NCI-H1436 treated with DMSO at 0.1 percent for 48 hours (cell line): ENCODE results near the gene HFE.

Experiments
- DNase-seq: peaks from one replicate; lab custom pipeline; 2025; lab: John Stamatoyannopoulos, UW

The HFE gene

DNA sequence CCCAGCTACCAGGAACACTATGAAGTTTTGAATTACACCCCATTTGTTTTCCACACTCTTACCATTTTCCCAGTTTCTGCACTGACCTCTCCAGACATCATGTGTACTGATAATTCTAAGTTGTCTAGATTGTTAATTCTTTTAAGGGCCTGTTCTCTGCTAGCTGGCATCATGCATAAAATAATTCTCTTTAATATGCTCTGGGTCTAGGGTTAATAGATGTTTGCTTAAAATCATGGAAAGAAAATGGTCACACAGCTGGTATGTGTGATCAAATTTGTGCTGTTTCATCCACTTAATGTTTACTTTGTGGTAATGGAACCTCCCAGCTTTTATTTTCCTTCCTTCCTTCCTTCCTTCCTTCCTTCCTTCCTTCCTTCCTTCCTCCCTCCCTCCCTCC lies 49.1 kb downstream of the HFE start:
- DNase-seq: no peak

DNA sequence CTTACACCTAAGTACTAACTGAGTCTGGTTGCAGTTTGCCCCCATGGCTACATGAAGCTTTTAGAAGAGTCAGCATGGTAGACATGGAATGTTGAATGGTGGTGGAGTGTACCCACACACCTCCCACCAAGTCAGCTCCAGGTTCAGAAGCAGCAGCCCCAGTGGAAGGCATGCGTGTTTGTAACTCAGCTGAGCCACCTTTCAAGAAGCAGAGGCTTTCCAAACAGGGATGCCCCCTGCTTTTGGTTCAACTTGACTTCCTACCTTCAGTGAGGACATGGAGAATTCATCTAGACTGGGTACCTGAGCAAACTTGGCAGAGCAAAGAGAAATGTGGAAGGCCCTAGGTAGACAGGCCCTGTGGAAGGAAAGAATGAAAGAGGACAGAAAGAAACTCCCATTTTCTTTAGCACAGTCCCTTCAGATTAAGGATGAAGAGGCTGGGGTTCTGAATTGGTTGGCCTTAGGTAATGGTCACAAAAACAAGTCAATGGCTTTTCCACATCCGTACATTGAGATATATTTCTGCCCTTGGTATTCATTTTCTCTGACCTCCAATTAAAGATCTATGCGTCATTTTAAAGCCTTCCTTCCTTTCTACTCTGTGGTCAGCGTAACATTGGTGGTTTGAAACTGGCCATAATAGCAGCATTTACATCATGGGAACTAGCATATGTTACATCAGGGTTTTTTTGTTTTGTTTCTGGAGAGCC lies 53.2 kb downstream of the HFE start:
- DNase-seq: no peak

DNA sequence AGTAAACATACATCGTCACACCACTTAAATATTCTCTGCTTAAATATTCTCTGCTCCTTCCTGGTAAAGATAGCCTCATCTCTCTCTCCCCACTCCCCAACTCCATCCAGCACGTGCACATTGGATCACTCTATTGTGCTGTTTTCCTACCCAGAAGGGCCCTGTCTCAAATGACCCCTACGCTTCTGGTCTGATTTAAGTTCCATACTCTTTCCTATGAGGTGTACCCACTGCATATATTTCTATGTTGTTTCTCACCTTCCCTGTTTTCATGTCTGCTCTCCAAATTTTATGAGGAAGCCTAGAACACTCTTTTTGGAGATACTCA lies 53.7 kb downstream of the HFE start:
- DNase-seq: no peak

DNA sequence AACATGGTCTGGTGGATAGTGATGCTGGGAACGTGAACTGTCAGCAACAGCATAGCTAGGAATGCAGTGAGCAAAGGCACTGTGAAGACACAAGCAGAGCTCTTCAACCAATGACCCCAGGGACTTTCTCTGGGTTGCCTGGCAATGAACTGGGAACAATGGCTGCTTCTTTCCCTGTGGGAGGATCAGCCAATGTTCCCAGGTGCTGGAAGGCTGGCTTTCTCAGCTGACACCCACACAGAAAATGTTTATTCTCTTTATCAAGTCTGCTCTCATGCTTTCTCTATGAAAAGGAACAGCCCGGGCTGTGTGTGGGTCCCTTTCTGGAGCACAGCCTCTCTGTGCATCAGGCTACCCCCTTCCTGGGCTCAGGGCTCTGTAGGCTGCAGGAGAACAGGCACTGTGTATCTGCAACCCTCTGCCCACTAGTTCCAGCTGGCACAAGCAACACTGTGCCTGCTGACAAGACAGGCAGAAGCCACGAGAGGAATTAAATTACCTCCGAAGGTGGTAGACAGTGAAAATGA lies 54.2 kb downstream of the HFE start:
- DNase-seq: no peak

DNA sequence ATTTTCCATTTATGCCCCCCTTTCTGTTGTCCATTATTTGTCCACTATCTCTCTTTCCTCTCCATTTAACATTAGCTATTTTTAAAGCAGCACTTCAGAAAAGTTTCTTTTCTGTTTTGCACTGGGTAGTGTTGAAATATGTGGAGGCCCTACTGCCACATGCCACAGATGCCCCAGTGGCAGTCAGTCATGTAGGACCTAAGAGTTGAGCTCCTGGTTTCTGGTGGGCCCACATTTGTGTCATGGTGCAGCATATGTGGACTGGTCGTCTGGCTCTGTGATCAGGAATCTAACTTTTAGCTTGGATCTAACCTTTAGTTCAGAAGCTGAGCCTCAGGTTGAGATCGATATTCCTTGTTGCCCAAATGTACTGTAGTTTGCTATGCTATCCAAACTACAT lies 54.8 kb downstream of the HFE start:
- DNase-seq: no peak
